ENCODE data around the gene LRRC46.

Gene LRRC46

GRCh38 chr17:47864791-47865216, 33.3 kb downstream of the LRRC46 start:
- H3K27me3 ChIP-seq (ENCODE audit: insufficient read depth, low read length) = peaks cover 14% of the 10 kb centered on the region; the same call in 1 of the 2 replicates
- no peak overlapping the region for H3K9ac ChIP-seq (ENCODE audit: low read length)
- H3K4me3 ChIP-seq (ENCODE audit: low read depth, low read length, poor library complexity, severe bottlenecking) = no peak overlapping the region
- H3K4me2 ChIP-seq (ENCODE audit: low read length) = no peak overlapping the region
- no peaks in the 10 kb centered on the region for H3K9me2 ChIP-seq (ENCODE audit: low read depth, low read length)
- H3K27ac ChIP-seq (ENCODE audit: low read depth, low read length, poor library complexity, severe bottlenecking) = no peak overlapping the region
- no peaks in the 10 kb centered on the region for H3K36me3 ChIP-seq (ENCODE audit: insufficient read depth, low read length)
- H3K4me1 ChIP-seq (ENCODE audit: insufficient read depth, low read length, severe bottlenecking) = no peaks in the 10 kb centered on the region
- no peaks in the 10 kb centered on the region for H4K20me1 ChIP-seq (ENCODE audit: insufficient read depth, low read length)
- no peaks in the 10 kb centered on the region for H3K9me3 ChIP-seq (ENCODE audit: low read length)
- no peaks in the 10 kb centered on the region for H3F3A ChIP-seq (ENCODE audit: insufficient read depth, low read length)
- H3K79me2 ChIP-seq (ENCODE audit: insufficient read depth, low read length) = no peaks in the 10 kb centered on the region
- TF ChIP-seq CTCF (IDR thresholded peaks at IDR 0.05; ENCODE audit: low read length) (no peak), EZH2 (IDR thresholded peaks at IDR 0.05; ENCODE audit: borderline replicate concordance, low read length) (no peak)
- no peak overlapping the region for H2AFZ ChIP-seq (ENCODE audit: low read length)

- Histone ChIP-seq H3K9me2 (ENCODE audit: low read depth, low read length) (no peaks in the 10 kb centered on the region), H2AFZ (ENCODE audit: low read length) (no peak overlapping the region), H4K20me1 (ENCODE audit: insufficient read depth, low read length) (no peaks in the 10 kb centered on the region), H3K4me1 (ENCODE audit: insufficient read depth, low read length, severe bottlenecking) (no peaks in the 10 kb centered on the region), H3K9ac (ENCODE audit: low read length) (no peak overlapping the region), H3K9me3 (ENCODE audit: low read length) (no peaks in the 10 kb centered on the region), H3K27ac (ENCODE audit: low read depth, low read length, poor library complexity, severe bottlenecking) (no peak overlapping the region), H3K36me3 (ENCODE audit: insufficient read depth, low read length) (no peaks in the 10 kb centered on the region), H3K79me2 (ENCODE audit: insufficient read depth, low read length) (no peaks in the 10 kb centered on the region), H3K4me3 (ENCODE audit: low read depth, low read length, poor library complexity, severe bottlenecking) (no peak overlapping the region), H3F3A (ENCODE audit: insufficient read depth, low read length) (no peaks in the 10 kb centered on the region), H3K27me3 (ENCODE audit: insufficient read depth, low read length) (peaks cover 14% of the 10 kb centered on the region), H3K4me2 (ENCODE audit: low read length) (no peak overlapping the region)
- TF ChIP-seq CTCF (IDR thresholded peaks at IDR 0.05; ENCODE audit: low read length) (no peak), EZH2 (IDR thresholded peaks at IDR 0.05; ENCODE audit: borderline replicate concordance, low read length) (no peak)
Observed at GRCh38 chr17:47866941-47867340, 35.5 kb downstream of the LRRC46 start.

- H3K4me2 ChIP-seq (ENCODE audit: low read length) = no peak overlapping the region
- no peak overlapping the region for H3K4me3 ChIP-seq (ENCODE audit: low read depth, low read length, poor library complexity, severe bottlenecking)
- H2AFZ ChIP-seq (ENCODE audit: low read length) = no peak overlapping the region
- no peaks in the 10 kb centered on the region for H3K79me2 ChIP-seq (ENCODE audit: insufficient read depth, low read length)
- no peaks in the 10 kb centered on the region for H3K36me3 ChIP-seq (ENCODE audit: insufficient read depth, low read length)
- no peak overlapping the region for H3K9ac ChIP-seq (ENCODE audit: low read length)
- TF ChIP-seq CTCF (IDR thresholded peaks at IDR 0.05; ENCODE audit: low read length) (no peak), EZH2 (IDR thresholded peaks at IDR 0.05; ENCODE audit: borderline replicate concordance, low read length) (no peak)
- no peaks in the 10 kb centered on the region for H3K9me3 ChIP-seq (ENCODE audit: low read length)
- no peaks in the 10 kb centered on the region for H4K20me1 ChIP-seq (ENCODE audit: insufficient read depth, low read length)
- H3K9me2 ChIP-seq (ENCODE audit: low read depth, low read length) = no peaks in the 10 kb centered on the region
- H3K4me1 ChIP-seq (ENCODE audit: insufficient read depth, low read length, severe bottlenecking) = no peaks in the 10 kb centered on the region
- no peaks in the 10 kb centered on the region for H3F3A ChIP-seq (ENCODE audit: insufficient read depth, low read length)
- H3K27ac ChIP-seq (ENCODE audit: low read depth, low read length, poor library complexity, severe bottlenecking) = no peak overlapping the region
- peaks cover 10% of the 10 kb centered on the region for H3K27me3 ChIP-seq (ENCODE audit: insufficient read depth, low read length)
Observed at GRCh38 chr17:47867813-47868533, 36.5 kb downstream of the LRRC46 start.
